OCI-LY3 (cell line): ENCODE results near the gene OR10G8.
"Not testable (repeated sequence)": the region's sequence is repeated elsewhere in the genome, so short reads cannot be mapped to it uniquely, and the experiment has no call there.

Experiments used
- H2AFZ ChIP-seq: fragments of 200-600, 300-600 bp; shearing (Covaris generic); 2 replicates; pipeline ENCODE4 v1.6.0; 2014; ENCODE audit warnings: antibody characterized with exemption, low read depth, low read length
- H3K27ac ChIP-seq: fragments of 200-600, 300-600 bp; sonication (generic); 2 replicates; pipeline ENCODE4 v1.5.1; 2014; ENCODE audit warnings: mild to moderate bottlenecking, low read length, moderate library complexity, mixed read lengths
- H3K27me3 ChIP-seq: fragments of 200-600, 300-600 bp; sonication (generic); 2 replicates; pipeline ENCODE4 v1.6.1; 2014; ENCODE audit warnings: low read depth, low read length, mixed read lengths
- H3K36me3 ChIP-seq: fragments of 200-600, 300-600 bp; sonication (generic); replicated peaks from 2 replicates; pipeline ENCODE3; 2014; ENCODE audit warnings: low read depth, low read length, mixed read lengths
- H3K4me1 ChIP-seq: fragments of 300-600, 200-600 bp; sonication (generic); 2 replicates; pipeline ENCODE4 v1.6.1; 2014; ENCODE audit warnings: low read length, mixed read lengths
- H3K4me2 ChIP-seq: fragments of 200-600, 300-600 bp; sonication (generic); 2 replicates; pipeline ENCODE4 v1.6.1; 2014; ENCODE audit warnings: low read length, mixed read lengths
- H3K4me3 ChIP-seq: fragments of 300-600, 200-600 bp; sonication (generic); 2 replicates; pipeline ENCODE4 v1.5.1; 2014; ENCODE audit warnings: antibody characterized with exemption, mild to moderate bottlenecking, low read length, moderate library complexity
- H3K79me2 ChIP-seq: fragments of 300-600, 200-600 bp; shearing (Covaris generic); 2 replicates; pipeline ENCODE4 v1.6.1; 2014; ENCODE audit warnings: mild to moderate bottlenecking, low read length, mixed read lengths
- H3K9ac ChIP-seq: fragments of 300-600, 200-600 bp; shearing (Covaris generic); 2 replicates; pipeline ENCODE4 v1.6.0; 2014; ENCODE audit warnings: mild to moderate bottlenecking, low read length, moderate library complexity
- H3K9me3 ChIP-seq: fragments of 200-600, 300-600 bp; shearing (Covaris generic); 2 replicates; pipeline ENCODE4 v1.6.1; 2014; ENCODE audit warnings: low read length, mixed read lengths; ENCODE audit not compliant: insufficient read depth
- H4K20me1 ChIP-seq: fragments of 200-600, 300-600 bp; sonication (generic); 2 replicates; pipeline ENCODE4 v1.6.1; 2016; ENCODE audit warnings: low read length, mixed read lengths; ENCODE audit not compliant: insufficient read depth
- EZH2phosphoT487 ChIP-seq: fragments of 200-600 bp; shearing (Covaris generic); IDR thresholded peaks from 2 replicates; pipeline ENCODE4 v1.6.1; 2018; ENCODE audit warnings: antibody characterized with exemption, mixed run types, low read depth
- TF ChIP-seq, protein P1 (sequence below): fragments of 200-600, 300-600 bp; sonication (generic); IDR thresholded peaks from 2 replicates; pipeline ENCODE4 v1.5.1; 2014; ENCODE audit warnings: antibody characterized with exemption, low read length, low read depth

The OR10G8 gene

GRCh38 chr11:124012697-124013096 is 13.9 kb upstream of the OR10G8 start, which contains the start of gene OR10G4:
Gene OR10G4, plus strand, starts transcription at chr11:124012997. Its CDS starts 2,578 bp downstream, at chr11:124015575.
- Histone ChIP-seq H3K27ac (no peak within 1 kb of the TSS), H3K9ac (no peak within 1 kb of the TSS), H3K9me3 (no peaks in the 10 kb centered on the region), H3K79me2 (no peaks in the 10 kb centered on the region), H3K27me3 (no peaks in the 10 kb centered on the region), H4K20me1 (no peaks in the 10 kb centered on the region), H3K36me3 (no peaks in the 10 kb centered on the region), H3K4me2 (no peak within 1 kb of the TSS), H3K4me1 (no peaks in the 10 kb centered on the region), H2AFZ (no peak within 1 kb of the TSS), H3K4me3 (no peak within 1 kb of the TSS)
- TF ChIP-seq, protein P1, sequence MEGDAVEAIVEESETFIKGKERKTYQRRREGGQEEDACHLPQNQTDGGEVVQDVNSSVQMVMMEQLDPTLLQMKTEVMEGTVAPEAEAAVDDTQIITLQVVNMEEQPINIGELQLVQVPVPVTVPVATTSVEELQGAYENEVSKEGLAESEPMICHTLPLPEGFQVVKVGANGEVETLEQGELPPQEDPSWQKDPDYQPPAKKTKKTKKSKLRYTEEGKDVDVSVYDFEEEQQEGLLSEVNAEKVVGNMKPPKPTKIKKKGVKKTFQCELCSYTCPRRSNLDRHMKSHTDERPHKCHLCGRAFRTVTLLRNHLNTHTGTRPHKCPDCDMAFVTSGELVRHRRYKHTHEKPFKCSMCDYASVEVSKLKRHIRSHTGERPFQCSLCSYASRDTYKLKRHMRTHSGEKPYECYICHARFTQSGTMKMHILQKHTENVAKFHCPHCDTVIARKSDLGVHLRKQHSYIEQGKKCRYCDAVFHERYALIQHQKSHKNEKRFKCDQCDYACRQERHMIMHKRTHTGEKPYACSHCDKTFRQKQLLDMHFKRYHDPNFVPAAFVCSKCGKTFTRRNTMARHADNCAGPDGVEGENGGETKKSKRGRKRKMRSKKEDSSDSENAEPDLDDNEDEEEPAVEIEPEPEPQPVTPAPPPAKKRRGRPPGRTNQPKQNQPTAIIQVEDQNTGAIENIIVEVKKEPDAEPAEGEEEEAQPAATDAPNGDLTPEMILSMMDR: no peak
- no peak for TF ChIP-seq EZH2phosphoT487

- H3K27ac ChIP-seq, H3K9me3 ChIP-seq, H3K27me3 ChIP-seq: not testable (repeated sequence)
These were observed 10.8 kb upstream of the OR10G8 start for GRCh38 chr11:124015837-124016236.

GRCh38 chr11:124036666-124037065 is 10.1 kb downstream of the OR10G8 start:
- Histone ChIP-seq H3K4me1 (no peaks in the 10 kb centered on the region), H3K4me3 (no peak overlapping the region), H3K9me3 (no peaks in the 10 kb centered on the region), H3K9ac (no peak overlapping the region), H3K27ac (no peak overlapping the region), H2AFZ (no peak overlapping the region), H4K20me1 (no peaks in the 10 kb centered on the region), H3K36me3 (no peaks in the 10 kb centered on the region), H3K4me2 (no peak overlapping the region), H3K27me3 (no peaks in the 10 kb centered on the region), H3K79me2 (no peaks in the 10 kb centered on the region)
- TF ChIP-seq, protein P1: no peak
- no peak for TF ChIP-seq EZH2phosphoT487

More at GRCh38 chr11:124015837-124016236, 10.8 kb upstream of the OR10G8 start:
- H2AFZ ChIP-seq, H3K9ac ChIP-seq, H3K4me2 ChIP-seq, H4K20me1 ChIP-seq, H3K36me3 ChIP-seq, H3K4me3 ChIP-seq, H3K79me2 ChIP-seq, H3K4me1 ChIP-seq: not testable (repeated sequence)

- no peaks in the 10 kb centered on the region for H3K9me3 ChIP-seq
- H3K4me1 ChIP-seq: no peaks in the 10 kb centered on the region
- H3K79me2 ChIP-seq: no peaks in the 10 kb centered on the region
- H3K27me3 ChIP-seq: no peaks in the 10 kb centered on the region
- no peak overlapping the region for H3K9ac ChIP-seq
- no peak overlapping the region for H2AFZ ChIP-seq
- no peak for TF ChIP-seq EZH2phosphoT487
- TF ChIP-seq, protein P1: no peak
- no peak overlapping the region for H3K4me2 ChIP-seq
- no peak overlapping the region for H3K27ac ChIP-seq
- no peaks in the 10 kb centered on the region for H4K20me1 ChIP-seq
- H3K4me3 ChIP-seq: no peak overlapping the region
- no peaks in the 10 kb centered on the region for H3K36me3 ChIP-seq
These were observed 13.0 kb downstream of the OR10G8 start for GRCh38 chr11:124039557-124039956.

DNA sequence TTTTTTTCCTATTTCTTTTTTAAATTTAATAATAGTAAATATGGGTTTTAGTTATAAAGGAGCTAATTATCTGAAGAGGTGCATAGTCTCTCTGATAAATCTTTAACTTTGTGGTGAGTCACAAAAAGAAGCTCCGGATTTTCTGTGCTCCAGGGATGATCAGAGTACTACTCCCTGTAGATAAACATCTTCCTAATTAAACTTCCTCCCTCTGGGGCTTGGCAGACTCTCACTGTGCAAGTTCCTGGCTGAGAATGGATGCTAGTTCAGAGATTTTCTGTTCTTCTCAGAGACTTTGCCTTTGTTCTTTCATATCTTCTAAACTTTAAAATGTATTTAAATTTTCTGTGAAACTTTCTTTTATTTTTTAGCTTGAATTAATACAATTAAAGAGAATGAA is 14.7 kb downstream of the OR10G8 start, which contains the start of gene OR10G7:
TSS of gene OR10G7 (minus strand) at position 72 of the 400 bp plus-strand sequence. CDS start 2,324 bp downstream, outside the sequence.
- Histone ChIP-seq H3K27ac (no peak within 1 kb of the TSS), H2AFZ (no peak within 1 kb of the TSS), H3K27me3 (no peaks in the 10 kb centered on the region), H3K9me3 (no peaks in the 10 kb centered on the region), H3K4me2 (no peak within 1 kb of the TSS), H3K9ac (no peak within 1 kb of the TSS), H3K36me3 (no peaks in the 10 kb centered on the region), H3K79me2 (no peaks in the 10 kb centered on the region), H3K4me1 (no peaks in the 10 kb centered on the region), H4K20me1 (no peaks in the 10 kb centered on the region), H3K4me3 (no peak within 1 kb of the TSS)
- TF ChIP-seq, protein P1: no peak
- TF ChIP-seq EZH2phosphoT487: no peak
